ENCODE data around the gene CD2AP. TPM values are rescaled to one million over a fixed set of nuclear protein-coding genes. Genes with fewer than 3 reads are reported as not detected.

The CD2AP gene
- polyA plus RNA-seq, 10 donors = 9.3 to 14.1 (median 12.9) TPM

Other genes with a start within 250 kb of the CD2AP start
- gene TNFRSF21, start 167.9 kb upstream of the CD2AP start, polyA plus RNA-seq (ENCODE audit: insufficient read length in 10 of 10) = 10 to 100 TPM; 15.0 to 21.6 (median 17.5) TPM
- gene ADGRF4, start 220.8 kb downstream of the CD2AP start, polyA plus RNA-seq (ENCODE audit: insufficient read length in 10 of 10) = 1 to 10 TPM in 1 of 10 donors, under 1 TPM in 4, not detected in 5; 0.07 to 1.1 (median 0.09) TPM